CD4-positive, alpha-beta T cell (primary cell): ENCODE data around the gene DHRSX. TPM values are rescaled to one million over a fixed set of nuclear protein-coding genes. Genes with fewer than 3 reads are reported as not detected.
"Not testable (repeated sequence)": the region's sequence is repeated elsewhere in the genome, so short reads cannot be mapped to it uniquely, and the experiment has no call there.

Experiments used
- ATAC-seq: fragments of 200-7000 bp; cut with Tn5 transposase; one replicate; pipeline ENCODE4 v1.10.0; 2022; ENCODE audit warnings: mild to moderate bottlenecking; ENCODE audit not compliant: poor library complexity
- CTCF ChIA-PET: fragments of 350-600 bp; sonication (Branson Sonifier 250); formaldehyde crosslinking; loops from one replicate; lab custom pipeline; 2021; ENCODE audit warnings: antibody characterized with exemption, inconsistent platforms; lab: Charles Lee
- POLR2A ChIA-PET: fragments of 350-600 bp; sonication (Branson Sonifier 250); formaldehyde crosslinking; loops from one replicate; lab custom pipeline; 2021; ENCODE audit warnings: antibody characterized with exemption, inconsistent platforms; lab: Charles Lee
- DNase-seq, 14 experiments: peaks; one replicate each; pipeline ENCODE4 v3.0.0-alpha.2; 2013 to 2020; ENCODE audit warnings: mixed read lengths in 2 of 14
- H3K27ac ChIP-seq, 2 donors: one replicate each; pipeline versions ENCODE4 v1.5.1 to v1.7.0; 2013; ENCODE audit warnings: low read length in 2 of 2, low read depth in 1 of 2, mild to moderate bottlenecking in 1 of 2
- H3K27me3 ChIP-seq, 2 experiments: 1 replicate in 1 of 2; 2 replicates in 1 of 2; pipeline versions ENCODE4 v1.6.1 to v1.7.0; 2013; ENCODE audit warnings: low read length in 2 of 2, control low read depth in 1 of 2, mild to moderate bottlenecking in 1 of 2, moderate library complexity in 1 of 2; ENCODE audit not compliant: insufficient read depth in 2 of 2, control insufficient read depth in 1 of 2
- H3K36me3 ChIP-seq: one replicate; pipeline ENCODE4 v1.6.1; 2013; ENCODE audit warnings: low read length, control low read depth; ENCODE audit not compliant: insufficient read depth
- H3K4me1 ChIP-seq: one replicate; pipeline ENCODE4 v1.6.1; 2013; ENCODE audit warnings: low read length, control low read depth; ENCODE audit not compliant: insufficient read depth
- H3K4me3 ChIP-seq: one replicate; pipeline ENCODE4 v1.5.1; 2013; ENCODE audit warnings: mild to moderate bottlenecking, low read length, moderate library complexity
- H3K9me3 ChIP-seq, 2 experiments: 1 replicate in 1 of 2; 2 replicates in 1 of 2; pipeline versions ENCODE4 v1.6.1 to v1.7.0; 2013; ENCODE audit warnings: low read length in 2 of 2, mild to moderate bottlenecking in 2 of 2, control low read depth in 1 of 2, moderate library complexity in 1 of 2; ENCODE audit not compliant: control insufficient read depth in 1 of 2, insufficient read depth in 1 of 2
- H3K27ac Mint-ChIP-seq: one replicate; pipeline ENCODE4 v1.8.0; 2020; ENCODE audit warnings: mixed read lengths
- H3K27me3 Mint-ChIP-seq: one replicate; pipeline ENCODE4 v1.8.0; 2021; ENCODE audit warnings: mixed read lengths
- H3K36me3 Mint-ChIP-seq: one replicate; pipeline ENCODE4 v1.8.0; 2021; ENCODE audit warnings: low read depth, mixed read lengths
- H3K4me1 Mint-ChIP-seq: one replicate; pipeline ENCODE4 v1.8.0; 2021; ENCODE audit warnings: low read depth, mixed read lengths
- H3K4me3 Mint-ChIP-seq: one replicate; pipeline ENCODE4 v1.8.0; 2020; ENCODE audit warnings: mild to moderate bottlenecking, mixed read lengths
- H3K9me3 Mint-ChIP-seq: one replicate; pipeline ENCODE4 v1.8.0; 2020; ENCODE audit warnings: mixed read lengths
- CTCF ChIP-seq: fragments of 200-600 bp; IDR thresholded peaks from one replicate; pipeline ENCODE4 v1.8.0; 2022; ENCODE audit warnings: antibody characterized with exemption, mild to moderate bottlenecking
- intact Hi-C, 2 experiments: fragments of 100-400 bp; cut with DNase I in 1 of 2; cut with micrococcal nuclease in 1 of 2; formaldehyde crosslinking; loops; one replicate each; pipeline versions ENCODE4 v1.15.1 to v1.9.0; 2023 to 2025; cut with DNase I, micrococcal nuclease
- total RNA-seq, 174 experiments: library from RNA in 2 of 174; stranded (reverse) in 2 of 174; gene quantifications; one replicate each; pipeline ENCODE4 v1.2.3 and lab custom pipeline; 2021 to 2026

Gene DHRSX
- total RNA-seq, 2 experiments from 2014 or later = 12.1 to 13.9 TPM

GRCh38 chrX:2483398-2484060 lies 17.2 kb downstream of the DHRSX start:
- TF ChIP-seq CTCF = no peak
- peaks cover 0 to 4% of the 10 kb centered on the region in 2 experiments for H3K9me3 ChIP-seq
- intact Hi-C loops = no loop called here
- H3K27me3 ChIP-seq = no peaks in the 10 kb centered on the region
- POLR2A ChIA-PET = no interaction called here
- H3K27ac ChIP-seq = no peak overlapping the region
- peaks cover 33% of the 10 kb centered on the region for H3K36me3 Mint-ChIP-seq
- H3K4me1 Mint-ChIP-seq = peaks cover under 1% of the 10 kb centered on the region
- CTCF ChIA-PET = no interaction called here
- H3K4me1 ChIP-seq = no peaks in the 10 kb centered on the region
- peaks cover 17% of the 10 kb centered on the region for H3K36me3 ChIP-seq
- peaks cover 3% of the 10 kb centered on the region for H3K9me3 Mint-ChIP-seq
- no peak overlapping the region for H3K27ac Mint-ChIP-seq
- ATAC-seq (no peak), DNase-seq (no peak)
- no peaks in the 10 kb centered on the region for H3K27me3 Mint-ChIP-seq
- H3K4me3 Mint-ChIP-seq = no peak overlapping the region
- H3K4me3 ChIP-seq = no peak overlapping the region

- H3K27me3 ChIP-seq, DNase-seq, H3K9me3 Mint-ChIP-seq, H3K27me3 Mint-ChIP-seq, H3K4me1 Mint-ChIP-seq, H3K27ac ChIP-seq, CTCF ChIA-PET, H3K9me3 ChIP-seq, ATAC-seq, H3K4me3 ChIP-seq, intact Hi-C loops, H3K4me1 ChIP-seq, H3K36me3 ChIP-seq, H3K4me3 Mint-ChIP-seq, POLR2A ChIA-PET, H3K27ac Mint-ChIP-seq: not testable (repeated sequence)
- peaks cover 21% of the 10 kb centered on the region for H3K36me3 Mint-ChIP-seq
Observed at GRCh38 chrX:2481597-2481996, 19.2 kb downstream of the DHRSX start.

- POLR2A ChIA-PET, H3K27ac Mint-ChIP-seq: not testable (repeated sequence)
Observed at GRCh38 chrX:2479982-2480381, 20.8 kb downstream of the DHRSX start.

GRCh38 chrX:2479420-2479780 lies 21.4 kb downstream of the DHRSX start:
- no peak overlapping the region for H3K27ac ChIP-seq
- no peaks in the 10 kb centered on the region for H3K27me3 Mint-ChIP-seq
- ATAC-seq = no peak
- intact Hi-C loops = no loop called here
- H3K36me3 ChIP-seq = peaks cover 3% of the 10 kb centered on the region
- ChIA-PET POLR2A (no interaction called here), CTCF (no interaction called here)
- H3K27me3 ChIP-seq = no peaks in the 10 kb centered on the region
- TF ChIP-seq CTCF = no peak
- no peak overlapping the region for H3K27ac Mint-ChIP-seq
- DNase-seq = no peak
- no peak overlapping the region for H3K4me3 ChIP-seq
- H3K9me3 Mint-ChIP-seq = peaks cover 3% of the 10 kb centered on the region
- peaks cover 14% of the 10 kb centered on the region for H3K36me3 Mint-ChIP-seq
- H3K4me1 Mint-ChIP-seq = peaks cover 3% of the 10 kb centered on the region
- no peak overlapping the region for H3K4me3 Mint-ChIP-seq
- H3K4me1 ChIP-seq = no peaks in the 10 kb centered on the region
- H3K9me3 ChIP-seq = peaks cover 0 to 4% of the 10 kb centered on the region in 2 experiments

More at GRCh38 chrX:2479982-2480381, 20.8 kb downstream of the DHRSX start:
- H3K27me3 Mint-ChIP-seq, ATAC-seq, H3K27me3 ChIP-seq, H3K4me1 ChIP-seq, H3K4me1 Mint-ChIP-seq, intact Hi-C loops, H3K4me3 Mint-ChIP-seq, H3K27ac ChIP-seq, H3K9me3 ChIP-seq, CTCF ChIA-PET, H3K36me3 ChIP-seq, H3K4me3 ChIP-seq, DNase-seq, H3K9me3 Mint-ChIP-seq: not testable (repeated sequence)
- peaks cover 14% of the 10 kb centered on the region for H3K36me3 Mint-ChIP-seq
